Measurements from ENCODE around the gene FBXL7. TPM values are rescaled to one million over a fixed set of nuclear protein-coding genes. Genes with fewer than 3 reads are reported as not detected.

The FBXL7 gene
- total RNA-seq, 2 experiments from 2014 or later = not detected

DNA sequence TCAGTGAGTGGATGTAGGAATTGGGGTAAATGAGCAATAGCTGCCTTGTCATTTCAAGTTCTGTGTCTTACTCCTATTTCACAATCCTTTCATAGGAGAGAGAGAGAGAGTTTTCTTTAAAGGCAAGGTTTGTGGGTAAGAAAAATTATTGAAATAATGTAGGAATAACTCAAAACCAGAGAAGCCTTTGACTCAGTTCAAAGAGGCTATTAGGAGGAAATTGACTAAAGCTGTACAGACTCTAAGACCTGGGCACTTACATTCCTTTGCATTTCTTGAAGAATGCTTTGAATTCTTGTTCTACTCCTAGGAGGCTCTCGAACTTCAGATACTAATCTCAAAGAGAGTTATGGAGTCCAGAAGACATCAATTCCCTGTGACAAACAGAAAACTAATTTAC lies 257.1 kb downstream of the FBXL7 start:
- ChIA-PET POLR2A (no interaction called here), CTCF (no interaction called here)
- H3K4me1 Mint-ChIP-seq (ENCODE audit: low read depth) = no peaks in the 10 kb centered on the region
- no peaks in the 10 kb centered on the region for H3K27me3 Mint-ChIP-seq
- intact Hi-C loops (cut with micrococcal nuclease) = no loop called here
- no peaks in the 10 kb centered on the region for H3K36me3 Mint-ChIP-seq
- H3K9me3 Mint-ChIP-seq = peaks cover 3% of the 10 kb centered on the region
- no peak overlapping the region for H3K27ac Mint-ChIP-seq
- H3K4me3 Mint-ChIP-seq = no peak overlapping the region
- DNase-seq = no peak

DNA sequence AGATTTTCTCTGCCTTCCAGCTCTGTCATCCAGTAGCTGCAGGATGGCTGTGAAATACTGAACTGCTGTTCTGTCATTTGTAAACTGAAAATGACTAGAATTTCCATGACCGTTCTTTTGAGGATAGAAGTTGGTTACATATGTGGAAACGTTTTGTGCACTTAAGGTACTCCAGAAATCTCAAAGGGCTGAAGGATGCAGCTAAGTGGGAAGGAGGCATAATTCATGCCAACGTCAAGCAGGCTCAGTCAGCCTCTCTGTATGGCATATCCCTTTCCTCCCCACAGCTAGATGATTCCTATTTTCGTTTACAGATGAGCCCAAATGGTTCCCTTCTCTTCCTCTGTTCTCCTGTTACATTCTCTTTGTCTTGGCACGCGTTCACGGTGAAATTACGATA lies 257.6 kb downstream of the FBXL7 start:
- Mint-ChIP-seq H3K27ac (no peak overlapping the region), H3K27me3 (no peaks in the 10 kb centered on the region), H3K4me1 (ENCODE audit: low read depth) (no peaks in the 10 kb centered on the region), H3K4me3 (no peak overlapping the region), H3K36me3 (no peaks in the 10 kb centered on the region), H3K9me3 (peaks cover 3% of the 10 kb centered on the region)
- DNase-seq = no peak
- ChIA-PET POLR2A (no interaction called here), CTCF (no interaction called here)
- intact Hi-C loops (cut with micrococcal nuclease) = no loop called here

DNA sequence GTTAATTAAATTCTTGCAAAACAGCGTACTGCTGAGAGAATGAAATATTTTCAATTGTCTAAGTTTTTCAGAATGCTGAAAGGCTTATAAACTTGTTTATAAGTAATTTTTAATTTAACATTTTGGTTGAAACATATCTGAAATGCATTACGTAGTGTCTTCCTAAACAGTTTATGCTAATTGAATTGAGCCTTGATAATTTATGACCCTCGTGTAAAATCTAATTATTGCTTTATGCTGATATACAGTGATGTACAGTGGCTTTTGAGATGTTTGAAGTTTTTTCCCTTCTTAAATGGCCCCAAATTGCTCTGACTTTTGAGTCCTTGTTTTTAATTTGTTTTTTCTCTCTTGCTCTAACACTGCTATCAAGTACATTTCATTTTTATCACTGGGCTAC lies 262.7 kb downstream of the FBXL7 start:
- intact Hi-C loops (cut with micrococcal nuclease) = no loop called here
- no peak for DNase-seq
- no peaks in the 10 kb centered on the region for H3K27me3 Mint-ChIP-seq
- H3K36me3 Mint-ChIP-seq = no peaks in the 10 kb centered on the region
- ChIA-PET CTCF (no interaction called here), POLR2A (no interaction called here)
- no peak overlapping the region for H3K4me3 Mint-ChIP-seq
- no peak overlapping the region for H3K27ac Mint-ChIP-seq
- H3K4me1 Mint-ChIP-seq (ENCODE audit: low read depth) = no peaks in the 10 kb centered on the region
- H3K9me3 Mint-ChIP-seq = peaks cover 2% of the 10 kb centered on the region

DNA sequence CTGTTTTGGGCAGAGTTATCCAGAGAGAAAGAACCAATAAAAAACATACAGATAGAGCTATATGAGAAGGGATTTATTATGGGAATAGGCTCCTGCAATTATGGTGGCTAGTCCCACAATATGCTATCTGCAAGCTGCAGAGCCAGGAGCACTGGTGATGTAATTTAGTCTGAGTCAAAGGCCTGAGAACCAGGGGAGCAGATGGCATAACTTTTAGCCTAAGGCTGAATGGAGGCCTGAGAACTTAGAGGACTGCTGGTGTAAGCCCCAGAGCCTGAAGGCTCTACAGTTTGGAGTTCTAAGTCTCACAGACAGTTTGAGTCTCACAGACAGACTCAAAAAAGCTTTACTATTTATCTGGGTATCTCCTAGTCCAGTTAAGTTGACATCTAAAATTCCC lies 263.8 kb downstream of the FBXL7 start:
- no peak for DNase-seq
- intact Hi-C loops (cut with micrococcal nuclease) = no loop called here
- no peak overlapping the region for H3K4me3 Mint-ChIP-seq
- POLR2A ChIA-PET = no interaction called here
- H3K27me3 Mint-ChIP-seq = no peaks in the 10 kb centered on the region
- no peak overlapping the region for H3K27ac Mint-ChIP-seq
- peaks cover 2% of the 10 kb centered on the region for H3K9me3 Mint-ChIP-seq
- no peaks in the 10 kb centered on the region for H3K4me1 Mint-ChIP-seq (ENCODE audit: low read depth)
- CTCF ChIA-PET = no interaction called here
- no peaks in the 10 kb centered on the region for H3K36me3 Mint-ChIP-seq

DNA sequence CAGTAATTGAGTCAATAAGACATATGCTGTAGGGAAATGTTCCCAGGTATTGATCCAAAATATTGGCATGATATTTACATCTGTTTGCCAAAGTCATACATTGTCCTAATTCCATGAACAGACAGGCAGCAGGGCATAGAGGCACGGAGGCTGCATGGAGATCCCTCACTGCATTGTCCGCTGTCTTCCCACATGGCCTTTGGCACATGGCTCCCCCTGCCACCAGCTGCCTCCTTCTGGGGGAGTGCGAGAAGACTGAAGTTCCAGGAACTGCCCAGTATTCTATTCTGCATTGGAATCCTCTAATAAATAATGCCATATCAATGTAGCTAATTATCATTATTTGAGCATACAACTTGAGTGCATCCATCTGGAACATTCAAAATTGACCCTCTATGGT lies 269.0 kb downstream of the FBXL7 start:
- peaks cover 2% of the 10 kb centered on the region for H3K9me3 Mint-ChIP-seq
- H3K27me3 Mint-ChIP-seq = no peaks in the 10 kb centered on the region
- ChIA-PET POLR2A (no interaction called here), CTCF (no interaction called here)
- no peaks in the 10 kb centered on the region for H3K4me1 Mint-ChIP-seq (ENCODE audit: low read depth)
- no peaks in the 10 kb centered on the region for H3K36me3 Mint-ChIP-seq
- DNase-seq = no peak
- no peak overlapping the region for H3K4me3 Mint-ChIP-seq
- no peak overlapping the region for H3K27ac Mint-ChIP-seq
- intact Hi-C loops (cut with micrococcal nuclease) = no loop called here

DNA sequence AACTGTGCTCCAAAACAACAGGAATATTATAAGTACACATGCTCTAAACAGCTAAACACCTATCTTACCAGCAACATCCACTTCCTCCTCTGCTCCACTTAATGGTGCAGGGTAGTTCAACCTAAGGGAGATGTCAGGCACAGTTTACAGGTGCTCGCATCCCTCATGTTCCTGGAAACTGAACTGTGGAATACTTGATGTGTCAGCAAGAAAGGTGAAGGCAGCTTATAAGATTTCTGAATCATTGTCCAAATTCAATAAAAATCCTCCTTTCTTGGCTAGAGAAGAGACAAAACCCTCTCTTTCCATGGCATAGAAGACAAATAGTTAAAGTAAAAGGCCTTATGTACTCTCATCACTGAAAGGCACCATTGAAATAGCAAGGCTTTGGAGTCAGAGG lies 272.2 kb downstream of the FBXL7 start:
- intact Hi-C loops (cut with micrococcal nuclease) = no loop called here
- no peak for DNase-seq
- Mint-ChIP-seq H3K27ac (no peak overlapping the region), H3K36me3 (no peaks in the 10 kb centered on the region), H3K4me1 (ENCODE audit: low read depth) (no peaks in the 10 kb centered on the region), H3K9me3 (peaks cover 4% of the 10 kb centered on the region), H3K27me3 (no peaks in the 10 kb centered on the region), H3K4me3 (no peak overlapping the region)
- ChIA-PET POLR2A (no interaction called here), CTCF (no interaction called here)

DNA sequence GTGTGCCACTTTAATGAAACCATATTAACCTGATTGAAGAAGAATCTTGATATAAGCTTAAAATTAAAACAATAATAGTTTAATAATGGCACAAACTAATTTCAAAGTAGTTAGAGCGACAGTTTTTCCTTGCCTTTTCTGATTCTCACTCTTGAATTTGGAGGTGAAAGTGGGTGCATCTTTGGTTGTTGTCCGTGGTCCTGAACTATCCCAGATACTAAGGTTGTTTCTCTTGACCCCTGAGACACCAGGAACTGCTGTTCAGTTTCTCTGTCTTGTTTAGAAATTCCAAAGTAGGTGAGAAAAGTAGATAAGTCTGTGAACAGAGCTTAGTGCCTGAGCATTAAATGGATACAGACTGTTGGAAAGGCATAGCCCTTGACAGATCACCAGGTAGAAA lies 274.7 kb downstream of the FBXL7 start:
- intact Hi-C loops (cut with micrococcal nuclease) = no loop called here
- Mint-ChIP-seq H3K4me1 (ENCODE audit: low read depth) (no peaks in the 10 kb centered on the region), H3K27me3 (no peaks in the 10 kb centered on the region), H3K27ac (no peak overlapping the region), H3K4me3 (no peak overlapping the region), H3K9me3 (peaks cover 4% of the 10 kb centered on the region), H3K36me3 (no peaks in the 10 kb centered on the region)
- no peak for DNase-seq
- CTCF ChIA-PET = no interaction called here
- POLR2A ChIA-PET = no interaction called here

DNA sequence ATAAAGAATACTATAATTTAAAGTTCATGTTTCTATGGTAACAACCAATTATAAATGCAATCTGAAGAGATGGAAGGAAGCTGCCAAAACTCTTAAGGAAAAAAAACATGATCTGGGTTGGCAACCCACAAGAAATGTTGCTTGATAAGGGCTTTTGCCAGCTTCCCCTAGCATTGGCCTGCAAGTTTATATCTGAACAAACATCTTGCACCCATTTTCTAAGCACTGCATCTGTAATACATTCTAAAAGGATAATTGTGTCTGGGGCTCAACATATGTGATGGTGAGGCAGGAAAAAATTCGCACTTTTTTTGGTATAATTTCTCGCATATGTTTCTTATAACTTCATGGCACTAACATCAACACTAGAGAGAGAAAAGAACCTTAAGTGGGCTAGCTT lies 276.4 kb downstream of the FBXL7 start:
- CTCF ChIA-PET = no interaction called here
- H3K4me1 Mint-ChIP-seq (ENCODE audit: low read depth) = no peaks in the 10 kb centered on the region
- no peaks in the 10 kb centered on the region for H3K27me3 Mint-ChIP-seq
- no peaks in the 10 kb centered on the region for H3K36me3 Mint-ChIP-seq
- H3K4me3 Mint-ChIP-seq = no peak overlapping the region
- POLR2A ChIA-PET = no interaction called here
- no peak overlapping the region for H3K27ac Mint-ChIP-seq
- DNase-seq = no peak
- H3K9me3 Mint-ChIP-seq = peaks cover 4% of the 10 kb centered on the region
- intact Hi-C loops (cut with micrococcal nuclease) = no loop called here

DNA sequence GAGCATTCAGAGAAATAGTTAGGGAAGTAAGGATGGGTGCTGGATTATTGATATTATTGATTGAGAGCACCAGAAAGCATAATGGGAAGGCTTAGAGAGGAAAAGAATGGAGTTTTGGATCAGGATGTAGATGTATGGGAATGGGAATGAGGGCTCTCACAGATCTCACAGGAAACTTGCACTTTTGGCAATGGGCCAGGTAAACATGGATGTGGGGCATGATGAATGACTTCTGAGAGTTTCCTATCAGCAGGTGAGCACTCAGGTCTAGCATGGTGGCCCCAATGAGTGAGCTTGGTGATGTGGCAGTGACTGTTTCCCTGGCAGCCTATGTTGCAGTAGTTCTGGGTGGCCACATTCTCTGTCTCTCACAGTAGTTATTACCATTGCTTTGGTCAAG lies 283.8 kb downstream of the FBXL7 start:
- intact Hi-C loops (cut with micrococcal nuclease) = no loop called here
- Mint-ChIP-seq H3K27ac (no peak overlapping the region), H3K9me3 (no peaks in the 10 kb centered on the region), H3K4me1 (ENCODE audit: low read depth) (no peaks in the 10 kb centered on the region), H3K4me3 (no peak overlapping the region), H3K36me3 (no peaks in the 10 kb centered on the region), H3K27me3 (no peaks in the 10 kb centered on the region)
- DNase-seq = no peak
- CTCF ChIA-PET = no interaction called here
- POLR2A ChIA-PET = no interaction called here

DNA sequence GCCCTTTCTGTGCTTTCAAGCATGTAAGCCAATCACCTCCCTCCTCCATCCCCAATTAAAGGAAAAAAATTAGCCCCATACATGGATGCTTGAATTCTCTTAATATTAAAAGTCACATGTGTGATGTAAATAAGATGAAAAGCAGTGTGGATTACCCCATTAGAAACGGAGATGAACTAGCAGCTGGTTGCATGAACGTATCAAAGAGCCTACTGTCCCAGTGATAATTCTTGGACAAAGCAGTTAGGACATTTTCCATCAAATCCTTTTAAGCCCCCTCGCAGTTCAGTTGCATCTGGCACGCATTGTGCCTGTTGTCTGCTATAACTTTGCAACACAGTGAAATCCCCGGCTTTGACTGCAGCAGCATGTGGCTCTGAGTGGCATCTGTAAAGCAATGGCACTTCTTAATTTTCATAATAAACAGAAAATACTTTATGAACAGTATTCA lies 285.6 kb downstream of the FBXL7 start:
- Mint-ChIP-seq H3K4me3 (no peak overlapping the region), H3K27ac (no peak overlapping the region), H3K36me3 (no peaks in the 10 kb centered on the region), H3K27me3 (no peaks in the 10 kb centered on the region), H3K9me3 (no peaks in the 10 kb centered on the region), H3K4me1 (ENCODE audit: low read depth) (no peaks in the 10 kb centered on the region)
- ChIA-PET POLR2A (no interaction called here), CTCF (no interaction called here)
- no peak for DNase-seq
- intact Hi-C loops (cut with micrococcal nuclease) = no loop called here

DNA sequence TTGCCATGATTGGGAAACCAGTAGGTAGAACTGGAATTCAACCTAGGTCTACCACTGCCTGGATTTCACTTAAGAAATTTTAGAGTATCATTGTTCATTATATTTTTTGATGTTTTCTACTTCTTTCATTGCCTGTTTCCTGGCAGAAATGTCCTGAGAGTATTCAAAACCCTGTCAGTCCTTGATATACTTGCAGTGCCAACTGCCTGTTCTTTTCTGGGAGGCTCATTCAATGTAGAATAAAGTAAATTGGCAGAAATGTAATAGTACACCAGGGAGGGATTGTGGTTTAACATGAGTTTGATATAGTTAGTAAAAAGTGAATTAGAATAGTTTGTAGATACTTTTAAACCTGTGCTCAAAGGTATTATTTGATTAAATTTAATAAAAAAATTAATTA lies 286.3 kb downstream of the FBXL7 start:
- no peaks in the 10 kb centered on the region for H3K9me3 Mint-ChIP-seq
- DNase-seq = no peak
- ChIA-PET CTCF (no interaction called here), POLR2A (no interaction called here)
- no peak overlapping the region for H3K4me3 Mint-ChIP-seq
- H3K27me3 Mint-ChIP-seq = no peaks in the 10 kb centered on the region
- intact Hi-C loops (cut with micrococcal nuclease) = no loop called here
- no peaks in the 10 kb centered on the region for H3K4me1 Mint-ChIP-seq (ENCODE audit: low read depth)
- H3K36me3 Mint-ChIP-seq = no peaks in the 10 kb centered on the region
- no peak overlapping the region for H3K27ac Mint-ChIP-seq

DNA sequence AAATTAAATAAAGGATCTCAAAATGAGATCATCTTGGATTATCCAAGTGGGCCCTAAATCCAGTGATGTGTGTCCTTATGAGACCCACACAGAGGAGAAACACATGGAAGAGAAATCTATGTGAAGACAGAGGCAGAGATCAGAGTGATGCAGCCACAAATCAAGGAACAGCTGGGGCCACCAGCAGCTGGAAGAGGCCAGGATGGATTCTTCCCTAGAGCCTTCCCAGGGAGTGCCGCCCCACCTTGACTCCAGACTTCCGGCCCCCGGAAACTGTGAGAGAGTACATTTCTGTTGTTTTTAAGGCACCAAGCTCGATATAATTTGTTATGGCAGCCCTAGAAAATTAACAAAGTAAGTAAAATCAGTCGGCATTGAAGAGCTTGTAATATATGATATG lies 286.9 kb downstream of the FBXL7 start:
- ChIA-PET POLR2A (no interaction called here), CTCF (no interaction called here)
- H3K27ac Mint-ChIP-seq = no peak overlapping the region
- H3K4me3 Mint-ChIP-seq = no peak overlapping the region
- DNase-seq = no peak
- no peaks in the 10 kb centered on the region for H3K4me1 Mint-ChIP-seq (ENCODE audit: low read depth)
- intact Hi-C loops (cut with micrococcal nuclease) = no loop called here
- no peaks in the 10 kb centered on the region for H3K9me3 Mint-ChIP-seq
- H3K36me3 Mint-ChIP-seq = no peaks in the 10 kb centered on the region
- H3K27me3 Mint-ChIP-seq = no peaks in the 10 kb centered on the region

DNA sequence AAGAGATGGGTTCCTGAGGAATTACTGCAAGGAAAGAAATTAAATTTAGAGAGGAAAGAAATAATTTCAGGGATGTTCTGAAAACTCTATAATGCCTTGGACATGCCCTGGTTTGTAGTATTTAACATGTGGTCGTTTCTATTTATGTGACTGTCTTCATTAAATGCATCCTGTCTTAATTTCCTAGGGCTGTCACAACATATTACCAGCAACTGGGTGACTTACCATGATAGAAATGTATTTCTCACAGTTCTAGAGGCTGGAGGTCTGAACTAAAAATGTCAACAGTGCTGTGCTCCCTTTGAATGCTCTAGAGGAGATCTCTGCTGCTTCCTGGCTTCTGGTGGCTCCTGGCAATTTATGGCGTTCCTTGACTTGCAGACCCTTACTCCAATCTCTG lies 287.7 kb downstream of the FBXL7 start:
- POLR2A ChIA-PET = no interaction called here
- H3K4me1 Mint-ChIP-seq (ENCODE audit: low read depth) = no peaks in the 10 kb centered on the region
- H3K4me3 Mint-ChIP-seq = no peak overlapping the region
- H3K36me3 Mint-ChIP-seq = no peaks in the 10 kb centered on the region
- no peaks in the 10 kb centered on the region for H3K27me3 Mint-ChIP-seq
- no peak overlapping the region for H3K27ac Mint-ChIP-seq
- intact Hi-C loops (cut with micrococcal nuclease) = no loop called here
- no peak for DNase-seq
- H3K9me3 Mint-ChIP-seq = no peaks in the 10 kb centered on the region
- CTCF ChIA-PET = no interaction called here

DNA sequence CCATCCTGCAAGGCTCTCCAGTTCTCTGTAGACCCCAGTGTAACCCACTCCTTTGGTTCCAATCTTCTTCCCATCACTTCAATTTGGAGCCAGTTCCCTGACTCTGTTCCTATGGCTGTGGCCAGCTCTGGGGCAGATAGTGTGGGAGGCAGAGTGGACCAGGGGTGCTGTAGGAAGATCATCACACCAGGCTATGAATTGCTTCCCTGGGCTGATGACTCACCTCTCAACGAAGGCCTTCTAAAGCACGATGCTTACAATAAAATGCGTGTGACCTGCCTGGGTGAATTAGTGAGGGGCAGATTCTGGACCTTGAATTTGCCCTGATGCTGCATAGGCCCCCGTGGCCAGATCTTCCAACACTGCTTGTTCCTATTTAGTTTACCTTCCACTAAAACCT lies 289.7 kb downstream of the FBXL7 start:
- no peak overlapping the region for H3K4me3 Mint-ChIP-seq

More for the DNA sequence above, 289.7 kb downstream of the FBXL7 start:
- no peak overlapping the region for H3K27ac Mint-ChIP-seq
- CTCF ChIA-PET = no interaction called here
- no peak for DNase-seq
- POLR2A ChIA-PET = no interaction called here
- H3K4me1 Mint-ChIP-seq (ENCODE audit: low read depth) = no peaks in the 10 kb centered on the region
- intact Hi-C loops (cut with micrococcal nuclease) = no loop called here
- H3K27me3 Mint-ChIP-seq = no peaks in the 10 kb centered on the region
- no peaks in the 10 kb centered on the region for H3K9me3 Mint-ChIP-seq
- no peaks in the 10 kb centered on the region for H3K36me3 Mint-ChIP-seq
